K562 (cell line): ENCODE results near the gene TRIM68.

Experiments
- ATF2 ChIP-seq: sonication (generic); formaldehyde crosslinking; IDR thresholded peaks from 2 replicates; pipeline ENCODE4 v1.8.1; 2022; ENCODE audit warnings: missing genetic modification reagents
- CHD1 ChIP-seq: fragments of 200-600 bp; sonication (generic); IDR thresholded peaks from one replicate; pipeline ENCODE4 v1.6.1; 2012; ENCODE audit warnings: mild to moderate bottlenecking, moderate library complexity, low read length, inconsistent platforms
- CTCF ChIP-seq, 3 experiments: IDR thresholded peaks in 2 of 3; conservative IDR thresholded peaks in 1 of 3; 2 replicates each; pipeline ENCODE4 v1.5.1; 2011 to 2012; ENCODE audit warnings: low read length in 3 of 3, mild to moderate bottlenecking in 3 of 3, control low read depth in 2 of 3, improper control_type of control experiment in 1 of 3, inconsistent platforms in 1 of 3, low read depth in 1 of 3, mixed read lengths in 1 of 3, moderate library complexity in 1 of 3; ENCODE audit not compliant: insufficient read depth in 2 of 3
- HMG20B ChIP-seq: fragments of 250-450 bp; sonication (Bioruptor Pico); IDR thresholded peaks from 2 replicates; pipeline ENCODE4 v1.5.0; 2021; ENCODE audit warnings: mild to moderate bottlenecking
- MAZ ChIP-seq, 2 experiments: fragments of 450-650 bp in 1 of 2; sonication (generic) in 1 of 2; formaldehyde crosslinking; IDR thresholded peaks in 1 of 2; conservative IDR thresholded peaks in 1 of 2; 2 replicates each; pipeline versions ENCODE4 v1.4.0 to v1.5.0; 2020; ENCODE audit warnings: mild to moderate bottlenecking in 1 of 2, missing genetic modification reagents in 1 of 2
- POLR3G ChIP-seq: IDR thresholded peaks from 2 replicates; pipeline ENCODE4 v1.6.1; 2011; ENCODE audit not compliant: insufficient read length, insufficient replicate concordance; ENCODE audit errors: extremely low read depth
- SIN3A ChIP-seq, 2 experiments: fragments of 150-350 bp in 1 of 2; IDR thresholded peaks; 2 replicates each; pipeline ENCODE4 v1.6.1; 2011 to 2016; ENCODE audit warnings: borderline replicate concordance in 2 of 2, low read depth in 2 of 2, low read length in 2 of 2, mild to moderate bottlenecking in 2 of 2, moderate library complexity in 2 of 2; ENCODE audit not compliant: control insufficient read depth in 1 of 2
- SMC3 ChIP-seq: conservative IDR thresholded peaks from 2 replicates; pipeline ENCODE4 v1.6.1; 2011; ENCODE audit warnings: low read depth, low read length, improper control_type of control experiment; ENCODE audit not compliant: insufficient read depth
- THRAP3 ChIP-seq: fragments of 450-650 bp; IDR thresholded peaks from 2 replicates; pipeline ENCODE4 v1.6.1; 2016; ENCODE audit warnings: mild to moderate bottlenecking, inconsistent platforms, borderline replicate concordance
- TRIM24 ChIP-seq, 2 experiments: fragments of 450-650 bp; IDR thresholded peaks; 2 replicates each; pipeline ENCODE4 v1.6.1; 2016
- ZNF263 ChIP-seq: sonication (generic); formaldehyde crosslinking; IDR thresholded peaks from 2 replicates; pipeline ENCODE4 v1.8.0; 2022; ENCODE audit warnings: mild to moderate bottlenecking, missing genetic modification reagents, borderline replicate concordance
- ZNF518B ChIP-seq: fragments of 250-450 bp; sonication (Bioruptor Pico); IDR thresholded peaks from 2 replicates; pipeline ENCODE4 v1.5.0; 2021; ENCODE audit warnings: mild to moderate bottlenecking, moderate library complexity
- ZSCAN29 ChIP-seq: fragments of 450-650 bp; IDR thresholded peaks from 2 replicates; pipeline ENCODE4 v1.6.1; 2017

- no peak for TF ChIP-seq SIN3A (IDR thresholded peaks at IDR 0.05; ENCODE audit: borderline replicate concordance in 2 of 2, control insufficient read depth in 1 of 2, low read depth in 2 of 2, low read length in 2 of 2)
- no peak for TF ChIP-seq CTCF (IDR thresholded peaks at IDR 0.05 in 2 of 3, conservative IDR thresholded peaks at IDR 0.05 in 1 of 3; ENCODE audit: insufficient read depth in 2 of 3, low read depth in 1 of 3, low read length in 3 of 3)
- TF ChIP-seq POLR3G: no peak
- no peak for TF ChIP-seq CHD1
- no peak for TF ChIP-seq HMG20B (CRISPR knock-in tag)
- TF ChIP-seq THRAP3: no peak
- no peak for TF ChIP-seq ZSCAN29
- no peak for TF ChIP-seq ATF2 (CRISPR knock-in tag)
- no peak for TF ChIP-seq ZNF263
- TF ChIP-seq ZNF518B (CRISPR knock-in tag): no peak
- TF ChIP-seq MAZ (CRISPR knock-in tag; conservative IDR thresholded peaks at IDR 0.05 in 1 of 2, IDR thresholded peaks at IDR 0.05 in 1 of 2): no peak
- TF ChIP-seq TRIM24 (IDR thresholded peaks at IDR 0.05): no peak
- TF ChIP-seq SMC3: no peak
These were observed 19.0 kb downstream of the TRIM68 start for GRCh38 chr11:4589017-4589416.
